ENCODE results near the gene GPR15. TPM values are rescaled to one million over a fixed set of nuclear protein-coding genes. Genes with fewer than 3 reads are reported as not detected.

Gene GPR15
- total RNA-seq, 5 donors from 2014 or later (not counting 1 experiment from before 2014, with no cell fraction given) = 5.7 to 69.9 (median 24.7) TPM

DNA sequence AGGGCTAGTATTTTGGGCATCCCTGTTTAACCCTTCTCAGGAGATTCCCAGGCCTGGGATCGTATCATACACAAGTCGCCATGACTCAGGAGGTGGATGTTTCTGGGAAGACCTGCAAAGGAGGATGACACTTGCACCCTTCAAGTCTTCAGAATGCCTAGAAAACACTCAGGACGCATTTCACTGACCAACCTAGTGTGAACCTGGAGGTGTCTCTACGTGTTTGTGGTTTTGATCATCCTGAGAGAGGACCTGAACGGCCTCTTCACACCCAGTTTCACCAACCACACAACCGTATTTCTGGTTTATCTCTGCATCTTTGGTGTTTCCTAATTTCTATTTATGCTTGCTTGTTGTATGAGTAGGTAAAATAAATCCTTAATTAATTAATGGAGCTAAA, 6.3 kb upstream of the GPR15 start:
- no peaks in the 10 kb centered on the region for H3K9me3 ChIP-seq
- H3K9me3 Mint-ChIP-seq = no peaks in the 10 kb centered on the region
- DNase-seq (peak in 1 of 35 experiments; percentile 22), ATAC-seq (replicated peaks in 1 of 4) (no peak)
- H3K27me3 Mint-ChIP-seq = no peaks in the 10 kb centered on the region
- peak overlapping the region in 1 of 2 donors; percentile 45 for H3K27ac Mint-ChIP-seq
- no CpG with 5 or more reads among the region's 6 CpGs for WGBS (ENCODE audit: insufficient coverage)
- H3K4me3 ChIP-seq (ENCODE audit: control insufficient read depth in 1 of 2, extremely low read depth in 1 of 2, low read length in 1 of 2) = no peak overlapping the region
- H3K36me3 Mint-ChIP-seq = peaks cover 14% of the 10 kb centered on the region
- no peak overlapping the region for H3K27ac ChIP-seq (ENCODE audit: low read length)
- H3K4me3 Mint-ChIP-seq = no peak overlapping the region
- ChIA-PET CTCF (interaction anchor here in 1 of 2 donors (1.3 kb wide), 1 partner anchor 38 kb away, joined by 4 read pairs; no protein-coding TSS in a partner anchor), POLR2A (interaction anchor here in 1 of 2 donors (1.0 kb wide), 1 partner anchor 37 kb away, joined by 3 read pairs; no protein-coding TSS in a partner anchor)
- peaks cover 0 to 5% of the 10 kb centered on the region in 2 donors for H3K36me3 ChIP-seq (ENCODE audit: control insufficient read depth in 2 of 2, extremely low read depth in 1 of 2, insufficient read depth in 1 of 2, low read length in 1 of 2)
- H3K4me1 Mint-ChIP-seq = peaks cover 22 to 30% (median 23%) of the 10 kb centered on the region in 3 donors
- H3K4me1 ChIP-seq (ENCODE audit: control insufficient read depth in 1 of 2, extremely low read depth in 1 of 2, insufficient read depth in 2 of 2, low read length in 2 of 2) = peaks cover 11 to 16% of the 10 kb centered on the region in 2 experiments
- no peaks in the 10 kb centered on the region for H3K27me3 ChIP-seq (replicated peaks in 1 of 2; ENCODE audit: control insufficient read depth in 2 of 2, extremely low read depth in 1 of 2, insufficient read depth in 2 of 2, low read length in 1 of 2)

GRCh38 chr3:98528474-98529346, 3.1 kb upstream of the GPR15 start:
- no peaks in the 10 kb centered on the region for H3K9me3 Mint-ChIP-seq
- H3K27me3 Mint-ChIP-seq = no peaks in the 10 kb centered on the region
- WGBS (ENCODE audit: insufficient coverage) = 80% methylated on average over 1 of the region's 4 CpGs
- Histone ChIP-seq H3K4me1 (ENCODE audit: control insufficient read depth in 1 of 2, extremely low read depth in 1 of 2, insufficient read depth in 2 of 2, low read length in 2 of 2) (peaks cover 0 to 7% of the 10 kb centered on the region in 2 experiments), H3K9me3 (no peaks in the 10 kb centered on the region), H3K27ac (ENCODE audit: low read length) (no peak overlapping the region), H3K27me3 (replicated peaks in 1 of 2; ENCODE audit: control insufficient read depth in 2 of 2, extremely low read depth in 1 of 2, insufficient read depth in 2 of 2, low read length in 1 of 2) (no peaks in the 10 kb centered on the region), H3K4me3 (ENCODE audit: control insufficient read depth in 1 of 2, extremely low read depth in 1 of 2, low read length in 1 of 2) (no peak overlapping the region), H3K36me3 (ENCODE audit: control insufficient read depth in 2 of 2, extremely low read depth in 1 of 2, insufficient read depth in 1 of 2, low read length in 1 of 2) (no peaks in the 10 kb centered on the region)
- ATAC-seq (replicated peaks in 1 of 4) (no peak), DNase-seq (no peak)
- no peak overlapping the region for H3K4me3 Mint-ChIP-seq
- H3K36me3 Mint-ChIP-seq = no peaks in the 10 kb centered on the region
- ChIA-PET CTCF (no interaction called here), POLR2A (interaction anchor here in 1 of 2 donors (1.0 kb wide), 1 partner anchor 14 kb away, joined by 3 read pairs; no protein-coding TSS in a partner anchor)
- no peak overlapping the region for H3K27ac Mint-ChIP-seq
- H3K4me1 Mint-ChIP-seq = peaks cover 0 to 15% (median 2%) of the 10 kb centered on the region in 3 donors

- Histone ChIP-seq H3K4me3 (ENCODE audit: control insufficient read depth in 1 of 2, extremely low read depth in 1 of 2, low read length in 1 of 2) (no peak overlapping the region), H3K27me3 (replicated peaks in 1 of 2; ENCODE audit: control insufficient read depth in 2 of 2, extremely low read depth in 1 of 2, insufficient read depth in 2 of 2, low read length in 1 of 2) (no peaks in the 10 kb centered on the region), H3K4me1 (ENCODE audit: control insufficient read depth in 1 of 2, extremely low read depth in 1 of 2, insufficient read depth in 2 of 2, low read length in 2 of 2) (peaks cover 0 to 7% of the 10 kb centered on the region in 2 experiments), H3K9me3 (no peaks in the 10 kb centered on the region), H3K27ac (ENCODE audit: low read length) (no peak overlapping the region), H3K36me3 (ENCODE audit: control insufficient read depth in 2 of 2, extremely low read depth in 1 of 2, insufficient read depth in 1 of 2, low read length in 1 of 2) (no peaks in the 10 kb centered on the region)
- no peaks in the 10 kb centered on the region for H3K27me3 Mint-ChIP-seq
- no peak overlapping the region for H3K4me3 Mint-ChIP-seq
- WGBS (ENCODE audit: insufficient coverage) = 93% methylated on average over 4 of the region's 8 CpGs
- ChIA-PET CTCF (interaction anchor here in 1 of 2 donors (0.6 to 1.6 kb wide), 2 partner anchors 28 to 340 kb away, joined by 3 read pairs; no protein-coding TSS in a partner anchor), POLR2A (no interaction called here)
- no peaks in the 10 kb centered on the region for H3K36me3 Mint-ChIP-seq
- no peaks in the 10 kb centered on the region for H3K9me3 Mint-ChIP-seq
- H3K27ac Mint-ChIP-seq = no peak overlapping the region
- no peak for ATAC-seq (replicated peaks in 1 of 4)
- H3K4me1 Mint-ChIP-seq = peaks cover 0 to 11% (median 2%) of the 10 kb centered on the region in 3 donors
- DNase-seq = no peak
These were observed 1.8 kb upstream of the GPR15 start for GRCh38 chr3:98529856-98530459.

DNA sequence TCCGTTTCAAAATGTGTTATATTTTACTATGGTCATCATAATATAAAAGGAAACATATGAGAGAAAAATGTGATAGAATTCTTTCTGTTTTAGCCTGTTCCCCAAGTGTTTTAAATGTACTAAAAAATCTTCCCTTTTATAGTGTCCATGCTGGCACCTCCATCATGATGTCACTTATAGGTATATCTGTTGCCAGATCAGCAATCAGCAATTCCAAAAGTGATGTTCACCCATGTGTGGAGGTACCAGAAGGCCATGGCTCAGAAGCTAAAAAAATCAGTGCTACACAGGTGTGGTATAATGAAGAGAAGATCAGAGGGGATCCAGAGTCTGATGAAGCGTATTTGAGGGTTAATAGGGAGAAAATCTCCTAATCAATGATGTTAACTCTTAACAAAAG, 1.1 kb upstream of the GPR15 start:
- no peak overlapping the region for H3K4me3 Mint-ChIP-seq
- H3K4me1 Mint-ChIP-seq = peaks cover 0 to 7% (median 2%) of the 10 kb centered on the region in 3 donors
- H3K4me1 ChIP-seq (ENCODE audit: control insufficient read depth in 1 of 2, extremely low read depth in 1 of 2, insufficient read depth in 2 of 2, low read length in 2 of 2) = no peaks in the 10 kb centered on the region
- CTCF ChIA-PET = interaction anchor here in 1 of 2 donors (1.6 kb wide), 1 partner anchor 28 kb away, joined by 3 read pairs; no protein-coding TSS in a partner anchor
- POLR2A ChIA-PET = no interaction called here
- H3K27me3 ChIP-seq (replicated peaks in 1 of 2; ENCODE audit: control insufficient read depth in 2 of 2, extremely low read depth in 1 of 2, insufficient read depth in 2 of 2, low read length in 1 of 2) = no peaks in the 10 kb centered on the region
- ATAC-seq (replicated peaks in 1 of 4) (no peak), DNase-seq (no peak)
- H3K27ac Mint-ChIP-seq = no peak overlapping the region
- H3K27ac ChIP-seq (ENCODE audit: low read length) = no peak overlapping the region
- H3K36me3 ChIP-seq (ENCODE audit: control insufficient read depth in 2 of 2, extremely low read depth in 1 of 2, insufficient read depth in 1 of 2, low read length in 1 of 2) = no peaks in the 10 kb centered on the region
- no peaks in the 10 kb centered on the region for H3K27me3 Mint-ChIP-seq
- no peaks in the 10 kb centered on the region for H3K36me3 Mint-ChIP-seq
- no CpG with 5 or more reads among the region's 2 CpGs for WGBS (ENCODE audit: insufficient coverage)
- no peak overlapping the region for H3K4me3 ChIP-seq (ENCODE audit: control insufficient read depth in 1 of 2, extremely low read depth in 1 of 2, low read length in 1 of 2)
- H3K9me3 Mint-ChIP-seq = no peaks in the 10 kb centered on the region
- H3K9me3 ChIP-seq = no peaks in the 10 kb centered on the region

- peak overlapping the region in 1 of 2 donors; percentile 16 for H3K4me3 ChIP-seq (ENCODE audit: control insufficient read depth in 1 of 2, extremely low read depth in 1 of 2, low read length in 1 of 2)
- no peaks in the 10 kb centered on the region for H3K9me3 ChIP-seq
- Mint-ChIP-seq H3K36me3 (no peaks in the 10 kb centered on the region), H3K4me3 (peak overlapping the region in 2 of 3 donors; percentile 59 to 76), H3K27ac (peak overlapping the region in 1 of 2 donors; percentile 73), H3K27me3 (no peaks in the 10 kb centered on the region), H3K4me1 (peaks cover 0 to 14% (median 6%) of the 10 kb centered on the region in 3 donors), H3K9me3 (no peaks in the 10 kb centered on the region)
- H3K36me3 ChIP-seq (ENCODE audit: control insufficient read depth in 2 of 2, extremely low read depth in 1 of 2, insufficient read depth in 1 of 2, low read length in 1 of 2) = no peaks in the 10 kb centered on the region
- H3K4me1 ChIP-seq (ENCODE audit: control insufficient read depth in 1 of 2, extremely low read depth in 1 of 2, insufficient read depth in 2 of 2, low read length in 2 of 2) = no peaks in the 10 kb centered on the region
- no peak overlapping the region for H3K27ac ChIP-seq (ENCODE audit: low read length)
- ATAC-seq (replicated peaks in 1 of 4) (peak in 2 of 4 experiments; percentile 11 to 47), DNase-seq (no peak)
- no peaks in the 10 kb centered on the region for H3K27me3 ChIP-seq (replicated peaks in 1 of 2; ENCODE audit: control insufficient read depth in 2 of 2, extremely low read depth in 1 of 2, insufficient read depth in 2 of 2, low read length in 1 of 2)
- ChIA-PET CTCF (interaction anchor here (0.8 to 1.8 kb wide), 2 partner anchors 11 to 14 kb away, joined by 4 to 6 read pairs; no protein-coding TSS in a partner anchor), POLR2A (interaction anchor here in 1 of 2 donors (0.5 to 0.6 kb wide), 2 partner anchors 15 to 89 kb away, joined by 3 to 6 read pairs; no protein-coding TSS in a partner anchor)
- WGBS (ENCODE audit: insufficient coverage) = 87% methylated on average over 5 of the region's 5 CpGs
These were observed 478 bp downstream of the GPR15 start for GRCh38 chr3:98532275-98532637.
